ENCODE data around the gene RAI2. TPM values are rescaled to one million over a fixed set of nuclear protein-coding genes. Genes with fewer than 3 reads are reported as not detected.
"Not testable (repeated sequence)": the region's sequence is repeated elsewhere in the genome, so short reads cannot be mapped to it uniquely, and the experiment has no call there.

RAI2 gene
- total RNA-seq, 4 donors from 2014 or later = 24.4 to 35.3 (median 29.5) TPM

DNA sequence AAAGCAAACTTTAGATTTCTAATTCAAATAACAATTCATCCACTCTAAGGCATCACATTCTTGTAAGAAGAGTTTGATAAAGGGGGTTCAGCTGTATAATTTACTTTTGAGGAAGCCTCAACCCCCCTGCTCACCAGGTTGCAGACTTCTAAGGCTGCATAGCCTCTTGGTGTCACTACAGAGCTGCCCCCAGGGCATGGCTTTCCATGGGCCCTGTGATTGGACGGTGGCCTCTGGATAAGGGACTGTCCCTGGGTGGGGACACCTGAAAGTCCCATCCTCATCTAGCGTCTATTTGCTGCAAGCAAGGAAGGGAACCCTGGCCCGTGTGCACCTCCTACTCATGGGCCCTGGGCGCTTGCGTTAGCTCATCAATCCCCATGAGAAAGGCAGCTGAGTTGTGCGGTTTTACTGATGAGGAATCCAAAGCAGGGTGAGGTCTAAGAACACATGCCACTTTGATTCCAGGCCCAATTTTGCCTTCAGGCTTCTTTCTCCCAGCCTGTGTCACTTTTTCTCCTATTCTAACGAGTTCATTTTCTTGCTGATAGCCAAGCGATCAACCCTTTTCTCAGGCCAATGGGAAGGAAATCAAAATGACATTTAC is 72.0 kb downstream of the RAI2 start:
- Histone ChIP-seq H3K9me3 (no peaks in the 10 kb centered on the region), H3K4me1 (peaks cover 0 to 7% (median 3%) of the 10 kb centered on the region in 4 donors), H3K27ac (replicated peaks in 1 of 4) (no peak overlapping the region), H3K36me3 (no peaks in the 10 kb centered on the region), H3K27me3 (no peaks in the 10 kb centered on the region), H3K4me3 (no peak overlapping the region)
- intact Hi-C loops (cut with DNase I) = no loop called here
- DNase-seq (ENCODE audit: extremely low spot score) = no peak
- 58% methylated on average over 8 of the region's 8 CpGs for WGBS
- TF ChIP-seq POLR2A (IDR thresholded peaks at IDR 0.05; ENCODE audit: low read depth) (no peak), POLR2AphosphoS5 (IDR thresholded peaks at IDR 0.05) (no peak), EP300 (IDR thresholded peaks at IDR 0.05) (no peak)
- TF ChIP-seq, protein P1, sequence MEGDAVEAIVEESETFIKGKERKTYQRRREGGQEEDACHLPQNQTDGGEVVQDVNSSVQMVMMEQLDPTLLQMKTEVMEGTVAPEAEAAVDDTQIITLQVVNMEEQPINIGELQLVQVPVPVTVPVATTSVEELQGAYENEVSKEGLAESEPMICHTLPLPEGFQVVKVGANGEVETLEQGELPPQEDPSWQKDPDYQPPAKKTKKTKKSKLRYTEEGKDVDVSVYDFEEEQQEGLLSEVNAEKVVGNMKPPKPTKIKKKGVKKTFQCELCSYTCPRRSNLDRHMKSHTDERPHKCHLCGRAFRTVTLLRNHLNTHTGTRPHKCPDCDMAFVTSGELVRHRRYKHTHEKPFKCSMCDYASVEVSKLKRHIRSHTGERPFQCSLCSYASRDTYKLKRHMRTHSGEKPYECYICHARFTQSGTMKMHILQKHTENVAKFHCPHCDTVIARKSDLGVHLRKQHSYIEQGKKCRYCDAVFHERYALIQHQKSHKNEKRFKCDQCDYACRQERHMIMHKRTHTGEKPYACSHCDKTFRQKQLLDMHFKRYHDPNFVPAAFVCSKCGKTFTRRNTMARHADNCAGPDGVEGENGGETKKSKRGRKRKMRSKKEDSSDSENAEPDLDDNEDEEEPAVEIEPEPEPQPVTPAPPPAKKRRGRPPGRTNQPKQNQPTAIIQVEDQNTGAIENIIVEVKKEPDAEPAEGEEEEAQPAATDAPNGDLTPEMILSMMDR (IDR thresholded peaks at IDR 0.05) = no peak

DNA sequence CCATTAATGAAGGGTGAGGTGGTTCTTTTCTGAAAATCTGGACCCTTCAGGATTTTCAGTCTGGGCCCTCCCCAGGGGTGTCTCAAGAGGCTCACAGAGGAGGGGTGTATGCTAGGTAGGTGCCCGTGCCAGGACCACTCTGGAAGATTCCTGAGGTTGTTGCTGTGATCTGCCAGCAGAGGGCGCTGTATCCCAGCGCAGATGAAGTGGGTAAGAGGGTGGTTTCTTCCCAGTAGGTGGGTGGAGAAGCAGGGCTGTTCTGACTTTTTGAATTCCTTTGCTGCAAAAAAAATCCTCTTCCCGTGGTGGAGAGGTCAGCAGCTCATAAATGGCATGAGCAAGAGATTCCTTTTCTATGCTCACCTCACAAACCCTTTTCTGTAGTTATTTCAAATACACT is 72.7 kb downstream of the RAI2 start:
- H3K36me3 ChIP-seq = no peaks in the 10 kb centered on the region
- H3K9me3 ChIP-seq = no peaks in the 10 kb centered on the region
- H3K27me3 ChIP-seq = no peaks in the 10 kb centered on the region
- TF ChIP-seq POLR2AphosphoS5 (IDR thresholded peaks at IDR 0.05) (no peak), EP300 (IDR thresholded peaks at IDR 0.05) (no peak)
- TF ChIP-seq, protein P1 (IDR thresholded peaks at IDR 0.05) = peak; percentile 64 to 74 (median 65)
- peaks cover 0 to 7% (median 3%) of the 10 kb centered on the region in 4 donors for H3K4me1 ChIP-seq
- intact Hi-C loops (cut with DNase I) = no loop called here
- DNase-seq (ENCODE audit: extremely low spot score) = no peak
- 13% methylated on average over 4 of the region's 4 CpGs for WGBS
- no peak overlapping the region for H3K27ac ChIP-seq (replicated peaks in 1 of 4)
- H3K4me3 ChIP-seq = no peak overlapping the region

DNA sequence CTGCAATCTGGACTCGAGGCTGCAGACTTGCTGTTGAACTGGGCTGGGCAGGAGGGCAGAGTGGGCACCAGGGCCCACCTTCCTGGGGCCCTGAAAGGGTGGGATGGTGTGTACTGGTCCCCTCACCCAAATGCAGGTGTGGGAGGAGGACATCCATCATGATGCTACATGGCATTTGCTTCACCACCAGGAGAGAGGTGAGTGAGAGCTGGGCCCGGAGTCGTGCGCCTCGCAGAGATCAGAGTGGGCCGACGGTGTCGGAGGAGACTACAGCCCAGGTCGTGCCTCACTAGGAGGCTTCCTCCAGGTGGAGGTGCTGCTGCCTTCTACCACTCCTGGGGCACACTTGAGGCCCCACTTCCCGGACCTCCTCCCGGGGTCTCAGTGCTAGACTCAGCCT is 73.5 kb downstream of the RAI2 start:
- intact Hi-C loops (cut with DNase I) = no loop called here
- Histone ChIP-seq H3K27me3 (no peaks in the 10 kb centered on the region), H3K36me3 (no peaks in the 10 kb centered on the region), H3K9me3 (no peaks in the 10 kb centered on the region), H3K27ac (replicated peaks in 1 of 4) (no peak overlapping the region), H3K4me1 (peaks cover 0 to 7% (median 3%) of the 10 kb centered on the region in 4 donors), H3K4me3 (no peak overlapping the region)
- WGBS = 84% methylated on average over 9 of the region's 11 CpGs
- TF ChIP-seq, protein P1 (IDR thresholded peaks at IDR 0.05) = no peak
- TF ChIP-seq POLR2A (IDR thresholded peaks at IDR 0.05; ENCODE audit: low read depth) = no peak
- no peak for TF ChIP-seq EP300 (IDR thresholded peaks at IDR 0.05)
- TF ChIP-seq POLR2AphosphoS5 (IDR thresholded peaks at IDR 0.05) = no peak
- no peak for DNase-seq (ENCODE audit: extremely low spot score)

DNA sequence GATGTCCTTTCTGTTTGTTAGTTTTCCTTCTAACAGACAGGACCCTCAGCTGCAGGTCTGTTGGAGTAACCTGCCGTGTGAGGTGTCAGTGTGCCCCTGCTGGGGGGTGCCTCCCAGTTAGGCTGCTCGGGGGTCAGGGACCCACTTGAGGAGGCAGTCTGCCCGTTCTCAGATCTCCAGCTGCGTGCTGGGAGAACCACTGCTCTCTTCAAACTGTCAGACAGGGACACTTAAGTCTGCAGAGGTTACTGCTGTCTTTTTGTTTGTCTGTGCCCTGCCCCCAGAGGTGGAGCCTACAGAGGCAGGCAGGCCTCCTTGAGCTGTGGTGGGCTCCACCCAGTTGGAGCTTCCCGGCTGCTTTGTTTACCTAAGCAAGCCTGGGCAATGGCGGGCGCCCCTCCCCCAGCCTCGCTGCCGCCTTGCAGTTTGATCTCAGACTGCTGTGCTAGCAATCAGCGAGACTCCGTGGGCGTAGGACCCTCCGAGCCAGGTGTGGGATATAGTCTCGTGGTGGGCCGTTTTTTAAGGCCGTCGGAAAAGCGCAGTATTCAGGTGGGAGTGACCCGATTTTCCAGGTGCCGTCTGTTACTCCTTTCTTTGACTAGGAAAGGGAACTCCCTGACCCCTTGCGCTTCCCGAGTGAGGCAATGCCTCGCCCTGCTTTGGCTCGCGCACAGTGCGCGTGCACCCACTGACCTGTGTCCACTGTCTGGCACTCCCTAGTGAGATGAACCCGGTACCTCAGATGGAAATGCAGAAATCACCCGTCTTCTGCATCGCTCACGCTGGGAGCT is 74.3 kb downstream of the RAI2 start:
- DNase-seq (ENCODE audit: extremely low spot score); H3K4me1 ChIP-seq; H3K4me3 ChIP-seq; H3K27ac ChIP-seq (replicated peaks in 1 of 4); H3K9me3 ChIP-seq; intact Hi-C loops (cut with DNase I); H3K36me3 ChIP-seq; H3K27me3 ChIP-seq: not testable (repeated sequence)
- WGBS = 61% methylated on average over 8 of the region's 31 CpGs

DNA sequence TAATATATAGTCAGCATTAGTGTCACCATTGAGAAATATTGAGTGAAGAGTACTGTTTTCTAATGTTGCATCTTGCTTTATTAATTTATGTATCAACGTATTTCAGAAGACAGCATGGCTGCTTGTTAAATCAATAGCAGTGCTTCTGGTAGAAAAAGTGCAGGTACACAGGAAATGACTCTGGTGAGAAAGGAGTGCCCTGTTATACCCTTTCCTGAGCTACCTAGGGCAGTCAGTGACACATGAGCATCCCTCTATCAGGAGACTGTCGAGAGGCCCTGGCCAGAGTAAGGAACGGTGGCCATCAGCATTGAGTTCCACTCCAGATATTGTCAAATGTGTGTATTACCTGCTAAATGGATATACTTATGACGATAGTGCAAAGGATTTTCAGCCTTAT is 81.7 kb downstream of the RAI2 start:
- no peak overlapping the region for H3K27ac ChIP-seq (replicated peaks in 1 of 4)
- TF ChIP-seq, protein P1 (IDR thresholded peaks at IDR 0.05) = no peak
- TF ChIP-seq EP300 (IDR thresholded peaks at IDR 0.05) (no peak), POLR2AphosphoS5 (IDR thresholded peaks at IDR 0.05) (no peak), POLR2A (IDR thresholded peaks at IDR 0.05; ENCODE audit: low read depth) (no peak)
- no peak overlapping the region for H3K4me3 ChIP-seq
- no peaks in the 10 kb centered on the region for H3K27me3 ChIP-seq
- no peaks in the 10 kb centered on the region for H3K4me1 ChIP-seq
- WGBS = 78% methylated on average over 4 of the region's 4 CpGs
- H3K9me3 ChIP-seq = no peaks in the 10 kb centered on the region
- no peaks in the 10 kb centered on the region for H3K36me3 ChIP-seq
- intact Hi-C loops (cut with DNase I) = no loop called here
- DNase-seq (ENCODE audit: extremely low spot score) = no peak
